ENCODE measurements around the gene MYCBP.

DNA sequence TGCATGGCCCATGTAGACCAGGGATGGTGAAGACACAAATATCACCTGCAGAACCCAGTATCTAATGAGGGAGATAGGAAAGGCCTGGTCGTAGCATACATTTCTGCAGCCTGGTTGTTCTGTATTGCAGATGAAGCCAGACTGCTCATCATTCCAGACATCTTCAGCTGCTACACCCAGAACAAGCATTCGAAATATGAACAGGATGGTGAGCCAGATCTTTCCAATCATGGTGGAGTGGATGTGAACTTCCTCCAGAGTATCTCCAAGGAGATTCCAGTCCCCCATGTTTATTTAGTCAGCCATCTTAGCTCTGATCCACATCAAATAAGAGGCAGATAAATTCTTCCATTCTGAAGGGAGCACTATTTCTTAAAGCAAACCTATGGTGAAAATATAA lies 2.7 kb upstream of the MYCBP start:
- TF ChIP-seq CTCF (conservative IDR thresholded peaks at IDR 0.05; ENCODE audit: low read depth, low read length) (no peak), EZH2 (IDR thresholded peaks at IDR 0.05; ENCODE audit: low read length, unreplicated experiment) (no peak)

Measured in PC-3 (cell line).